T-helper 17 cell (primary cell): Measurements from ENCODE around the gene CD38. TPM values are rescaled to one million over a fixed set of nuclear protein-coding genes. Genes with fewer than 3 reads are reported as not detected.
"Not testable (repeated sequence)": the region's sequence is repeated elsewhere in the genome, so short reads cannot be mapped to it uniquely, and the experiment has no call there.

Source experiments
- ATAC-seq: fragments of 150-1000 bp; cut with Tn5 transposase; 2 replicates; pipeline ENCODE4 v1.10.0; 2021; ENCODE audit warnings: mild to moderate bottlenecking, moderate library complexity
- DNase-seq, 3 donors: peaks; one replicate each; pipeline versions ENCODE4 v3.0.0 to v3.0.0-alpha.2; 2020 to 2021
- H3K9me3 ChIP-seq: one replicate; pipeline ENCODE4 v1.7.0; 2013; ENCODE audit warnings: low read length, mild to moderate bottlenecking; ENCODE audit not compliant: control insufficient read depth, poor library complexity, severe bottlenecking
- H3K27ac Mint-ChIP-seq: one replicate; pipeline ENCODE4 v1.8.0; 2022; ENCODE audit warnings: mild to moderate bottlenecking, moderate library complexity, mixed read lengths
- H3K27me3 Mint-ChIP-seq: one replicate; pipeline ENCODE4 v1.8.0; 2022; ENCODE audit warnings: mixed read lengths
- H3K36me3 Mint-ChIP-seq: one replicate; pipeline ENCODE4 v1.8.0; 2022; ENCODE audit warnings: low read depth, mixed read lengths
- H3K4me1 Mint-ChIP-seq: one replicate; pipeline ENCODE4 v1.8.0; 2022; ENCODE audit warnings: mild to moderate bottlenecking, mixed read lengths
- H3K4me3 Mint-ChIP-seq: one replicate; pipeline ENCODE4 v1.8.0; 2022; ENCODE audit warnings: mild to moderate bottlenecking, moderate library complexity, mixed read lengths
- total RNA-seq, 4 donors: library from RNA in 2 of 4; stranded (reverse) in 2 of 4; gene quantifications; one replicate each; pipeline ENCODE4 v1.2.3 and lab custom pipeline; 2022 to 2026

The CD38 gene
- total RNA-seq, 2 donors from 2014 or later = 1.4 TPM

- DNase-seq (no peak), ATAC-seq (no peak)
- Mint-ChIP-seq H3K4me3 (no peak overlapping the region), H3K27ac (no peak overlapping the region), H3K27me3 (peaks cover 27% of the 10 kb centered on the region), H3K36me3 (peaks cover 4% of the 10 kb centered on the region), H3K4me1 (peaks cover 11% of the 10 kb centered on the region)
- H3K9me3 ChIP-seq = no peaks in the 10 kb centered on the region
These were observed 16.3 kb downstream of the CD38 start for GRCh38 chr4:15794426-15794825.

- no peak for ATAC-seq
These were observed 16.8 kb downstream of the CD38 start for GRCh38 chr4:15794905-15795304.

GRCh38 chr4:15797320-15797719 lies 19.2 kb downstream of the CD38 start:
- Mint-ChIP-seq H3K4me3 (no peak overlapping the region), H3K27ac (no peak overlapping the region), H3K36me3 (peaks cover 4% of the 10 kb centered on the region), H3K4me1 (peaks cover 13% of the 10 kb centered on the region), H3K27me3 (peaks cover 34% of the 10 kb centered on the region)
- H3K9me3 ChIP-seq = no peaks in the 10 kb centered on the region
- no peak for ATAC-seq
- no peak for DNase-seq

More at GRCh38 chr4:15794905-15795304, 16.8 kb downstream of the CD38 start:
- Mint-ChIP-seq H3K4me1 (peaks cover 11% of the 10 kb centered on the region), H3K27me3 (peaks cover 30% of the 10 kb centered on the region), H3K27ac (no peak overlapping the region), H3K4me3 (no peak overlapping the region), H3K36me3 (peaks cover 4% of the 10 kb centered on the region)
- no peaks in the 10 kb centered on the region for H3K9me3 ChIP-seq
- DNase-seq = no peak

- ATAC-seq (no peak), DNase-seq (no peak)
- H3K4me3 Mint-ChIP-seq = no peak overlapping the region
- peaks cover 9% of the 10 kb centered on the region for H3K4me1 Mint-ChIP-seq
- no peaks in the 10 kb centered on the region for H3K36me3 Mint-ChIP-seq
- H3K9me3 ChIP-seq = no peaks in the 10 kb centered on the region
- H3K27me3 Mint-ChIP-seq = peaks cover 23% of the 10 kb centered on the region
- H3K27ac Mint-ChIP-seq = no peak overlapping the region
These were observed 21.0 kb downstream of the CD38 start for GRCh38 chr4:15799141-15799540.

GRCh38 chr4:15799701-15800100 lies 21.6 kb downstream of the CD38 start:
- Mint-ChIP-seq H3K4me3 (no peak overlapping the region), H3K36me3 (no peaks in the 10 kb centered on the region), H3K4me1 (peaks cover 5% of the 10 kb centered on the region), H3K27me3 (peaks cover 18% of the 10 kb centered on the region), H3K27ac (no peak overlapping the region)
- H3K9me3 ChIP-seq = no peaks in the 10 kb centered on the region
- DNase-seq = no peak
- ATAC-seq = no peak

GRCh38 chr4:15802497-15802896 lies 24.4 kb downstream of the CD38 start:
- not testable (repeated sequence) for H3K36me3 Mint-ChIP-seq, H3K4me1 Mint-ChIP-seq, DNase-seq, H3K27ac Mint-ChIP-seq, ATAC-seq, H3K4me3 Mint-ChIP-seq, H3K9me3 ChIP-seq
- peaks cover 25% of the 10 kb centered on the region for H3K27me3 Mint-ChIP-seq

- Mint-ChIP-seq H3K36me3 (no peaks in the 10 kb centered on the region), H3K27me3 (peaks cover 15% of the 10 kb centered on the region), H3K4me1 (peaks cover 17% of the 10 kb centered on the region), H3K27ac (peak overlapping the region; percentile 24), H3K4me3 (no peak overlapping the region)
- ATAC-seq = peak; percentile 75
- H3K9me3 ChIP-seq = no peaks in the 10 kb centered on the region
- DNase-seq = peak in 1 of 3 donors; percentile 21
These were observed 27.7 kb downstream of the CD38 start for GRCh38 chr4:15805583-15806517.

GRCh38 chr4:15809058-15809457 lies 30.9 kb downstream of the CD38 start:
- no peaks in the 10 kb centered on the region for H3K9me3 ChIP-seq
- Mint-ChIP-seq H3K27ac (peak overlapping the region; percentile 67), H3K27me3 (peaks cover 21% of the 10 kb centered on the region), H3K36me3 (no peaks in the 10 kb centered on the region), H3K4me1 (peaks cover 17% of the 10 kb centered on the region), H3K4me3 (peak overlapping the region; percentile 77)
- ATAC-seq (peak; percentile 25), DNase-seq (no peak)

- H3K4me3 Mint-ChIP-seq = peak overlapping the region; percentile 33
- H3K9me3 ChIP-seq = no peaks in the 10 kb centered on the region
- peak overlapping the region; percentile 67 for H3K27ac Mint-ChIP-seq
- ATAC-seq (no peak), DNase-seq (no peak)
- no peaks in the 10 kb centered on the region for H3K36me3 Mint-ChIP-seq
- peaks cover 17% of the 10 kb centered on the region for H3K4me1 Mint-ChIP-seq
- H3K27me3 Mint-ChIP-seq = peaks cover 21% of the 10 kb centered on the region
These were observed 31.3 kb downstream of the CD38 start for GRCh38 chr4:15809466-15809865.

GRCh38 chr4:15811703-15812337 lies 33.7 kb downstream of the CD38 start:
- peaks cover 20% of the 10 kb centered on the region for H3K27me3 Mint-ChIP-seq
- H3K36me3 Mint-ChIP-seq = no peaks in the 10 kb centered on the region
- H3K9me3 ChIP-seq = no peaks in the 10 kb centered on the region
- no peak overlapping the region for H3K4me3 Mint-ChIP-seq
- DNase-seq (no peak), ATAC-seq (no peak)
- peaks cover 14% of the 10 kb centered on the region for H3K4me1 Mint-ChIP-seq
- H3K27ac Mint-ChIP-seq = no peak overlapping the region

GRCh38 chr4:15832523-15833451 lies 54.7 kb downstream of the CD38 start:
- Mint-ChIP-seq H3K4me3 (no peak overlapping the region), H3K4me1 (peaks cover 3% of the 10 kb centered on the region), H3K27ac (no peak overlapping the region), H3K27me3 (no peaks in the 10 kb centered on the region), H3K36me3 (peaks cover 3% of the 10 kb centered on the region)
- DNase-seq (no peak), ATAC-seq (no peak)
- H3K9me3 ChIP-seq = no peaks in the 10 kb centered on the region

- no peak overlapping the region for H3K27ac Mint-ChIP-seq
These were observed 55.7 kb downstream of the CD38 start for GRCh38 chr4:15833801-15834200.

GRCh38 chr4:15836362-15836761 lies 58.2 kb downstream of the CD38 start:
- Mint-ChIP-seq H3K4me3 (no peak overlapping the region), H3K36me3 (peaks cover 3% of the 10 kb centered on the region), H3K4me1 (peaks cover 3% of the 10 kb centered on the region), H3K27me3 (no peaks in the 10 kb centered on the region), H3K27ac (no peak overlapping the region)
- H3K9me3 ChIP-seq = no peaks in the 10 kb centered on the region
- DNase-seq (no peak), ATAC-seq (no peak)

More at GRCh38 chr4:15833801-15834200, 55.7 kb downstream of the CD38 start:
- no peak for DNase-seq
- no peaks in the 10 kb centered on the region for H3K27me3 Mint-ChIP-seq
- no peak for ATAC-seq
- peaks cover 3% of the 10 kb centered on the region for H3K36me3 Mint-ChIP-seq
- no peak overlapping the region for H3K4me3 Mint-ChIP-seq
- peaks cover 3% of the 10 kb centered on the region for H3K4me1 Mint-ChIP-seq
- H3K9me3 ChIP-seq = no peaks in the 10 kb centered on the region
